Prostate gland (tissue), 2 donors: ENCODE results near the gene CCDC158. TPM values are rescaled to one million over a fixed set of nuclear protein-coding genes. Genes with fewer than 3 reads are reported as not detected.
"Not testable (repeated sequence)": the region's sequence is repeated elsewhere in the genome, so short reads cannot be mapped to it uniquely, and the experiment has no call there.

Experiments
- DNase-seq: peaks from one replicate; pipeline ENCODE4 v3.0.0-alpha.2; 2019; ENCODE audit warnings: low spot score
- H3K27ac ChIP-seq, 2 donors: fragments of 200-600 bp; sonication (generic); 2 replicates each; pipeline ENCODE4 v1.5.1; 2017 to 2019
- H3K27me3 ChIP-seq: fragments of 200-600 bp; sonication (generic); replicated peaks from 2 replicates; pipeline ENCODE4 v1.5.1; 2019; ENCODE audit not compliant: insufficient read depth
- H3K36me3 ChIP-seq, 2 donors: fragments of 200-600 bp; sonication (generic); 1 replicate in 1 of 2; 2 replicates in 1 of 2; pipeline versions ENCODE4 v1.5.1 to v1.8.1; 2017 to 2019
- H3K4me1 ChIP-seq: fragments of 200-600 bp; sonication (generic); replicated peaks from 2 replicates; pipeline ENCODE4 v1.5.1; 2019
- H3K4me3 ChIP-seq, 2 donors: fragments of 200-600 bp; sonication (generic); 2 replicates each; pipeline ENCODE4 v1.5.1; 2017 to 2019
- H3K9me3 ChIP-seq: fragments of 200-600 bp; sonication (generic); 2 replicates; pipeline ENCODE4 v1.5.1; 2017
- POLR2A ChIP-seq: fragments of 450-650 bp; IDR thresholded peaks from one replicate; pipeline ENCODE4 v1.6.1; 2016; ENCODE audit warnings: antibody characterized with exemption, mild to moderate bottlenecking
- POLR2AphosphoS5 ChIP-seq: sonication (generic); formaldehyde crosslinking; IDR thresholded peaks from one replicate; pipeline ENCODE4 v1.6.1; 2017; ENCODE audit warnings: antibody characterized with exemption
- WGBS: methylation state at CpG from one replicate; pipeline ENCODE4 v1.1.5; 2018; 5-methylcytosine and 5-hydroxymethylcytosine counted together
- intact Hi-C: fragments of 100-400 bp; cut with DNase I; formaldehyde crosslinking; loops from one replicate; pipeline ENCODE4 v1.14.2; 2022
- total RNA-seq, 2 donors: library from RNA; depleted of rRNA; stranded (reverse); fragments of >200 nt; gene quantifications; one replicate each; pipeline ENCODE4 v1.1.0, GENCODE V29; 2016
- TF ChIP-seq, protein P1 (sequence below), 4 experiments: fragments of 200-600 bp in 2 of 4; fragments of 450-650 bp in 2 of 4; sonication (generic) in 2 of 4; IDR thresholded peaks; 1 replicate in 3 of 4; 2 replicates in 1 of 4; pipeline ENCODE4 v1.5.1; 2016 to 2019; ENCODE audit warnings: antibody characterized with exemption in 4 of 4, mild to moderate bottlenecking in 2 of 4, moderate library complexity in 2 of 4

Gene CCDC158
- total RNA-seq, 2 donors from 2014 or later = 4.9 TPM; not detected in 1

DNA sequence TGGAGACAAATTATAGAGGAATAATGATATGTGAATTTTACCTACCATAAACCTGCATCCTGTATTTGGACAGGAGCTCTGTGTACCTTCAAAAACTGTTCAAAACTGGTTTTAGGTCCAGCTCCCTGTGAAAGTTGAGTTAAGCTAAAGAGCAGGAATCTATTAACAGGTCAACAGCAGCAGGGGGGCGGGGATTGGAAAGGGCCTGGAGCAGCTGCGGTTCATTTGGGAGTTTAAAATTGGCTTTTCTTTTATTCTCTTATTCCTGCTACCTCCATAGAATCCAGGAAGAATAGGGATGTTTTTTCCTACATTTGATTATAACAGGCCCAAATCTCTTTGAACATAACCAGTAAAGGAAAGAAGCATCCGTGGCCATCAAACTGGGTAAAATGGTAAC is 37.9 kb upstream of the CCDC158 start:
- H3K36me3 ChIP-seq = no peaks in the 10 kb centered on the region
- H3K4me1 ChIP-seq = no peaks in the 10 kb centered on the region
- no peak overlapping the region for H3K4me3 ChIP-seq
- H3K27me3 ChIP-seq = no peaks in the 10 kb centered on the region
- H3K27ac ChIP-seq = no peak overlapping the region
- TF ChIP-seq POLR2AphosphoS5 (no peak), POLR2A (no peak)
- TF ChIP-seq, protein P1, sequence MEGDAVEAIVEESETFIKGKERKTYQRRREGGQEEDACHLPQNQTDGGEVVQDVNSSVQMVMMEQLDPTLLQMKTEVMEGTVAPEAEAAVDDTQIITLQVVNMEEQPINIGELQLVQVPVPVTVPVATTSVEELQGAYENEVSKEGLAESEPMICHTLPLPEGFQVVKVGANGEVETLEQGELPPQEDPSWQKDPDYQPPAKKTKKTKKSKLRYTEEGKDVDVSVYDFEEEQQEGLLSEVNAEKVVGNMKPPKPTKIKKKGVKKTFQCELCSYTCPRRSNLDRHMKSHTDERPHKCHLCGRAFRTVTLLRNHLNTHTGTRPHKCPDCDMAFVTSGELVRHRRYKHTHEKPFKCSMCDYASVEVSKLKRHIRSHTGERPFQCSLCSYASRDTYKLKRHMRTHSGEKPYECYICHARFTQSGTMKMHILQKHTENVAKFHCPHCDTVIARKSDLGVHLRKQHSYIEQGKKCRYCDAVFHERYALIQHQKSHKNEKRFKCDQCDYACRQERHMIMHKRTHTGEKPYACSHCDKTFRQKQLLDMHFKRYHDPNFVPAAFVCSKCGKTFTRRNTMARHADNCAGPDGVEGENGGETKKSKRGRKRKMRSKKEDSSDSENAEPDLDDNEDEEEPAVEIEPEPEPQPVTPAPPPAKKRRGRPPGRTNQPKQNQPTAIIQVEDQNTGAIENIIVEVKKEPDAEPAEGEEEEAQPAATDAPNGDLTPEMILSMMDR (IDR thresholded peaks at IDR 0.05) = no peak
- 34% methylated on average over 3 of the region's 3 CpGs for WGBS
- intact Hi-C loops = no loop called here
- no peaks in the 10 kb centered on the region for H3K9me3 ChIP-seq
- DNase-seq = no peak

DNA sequence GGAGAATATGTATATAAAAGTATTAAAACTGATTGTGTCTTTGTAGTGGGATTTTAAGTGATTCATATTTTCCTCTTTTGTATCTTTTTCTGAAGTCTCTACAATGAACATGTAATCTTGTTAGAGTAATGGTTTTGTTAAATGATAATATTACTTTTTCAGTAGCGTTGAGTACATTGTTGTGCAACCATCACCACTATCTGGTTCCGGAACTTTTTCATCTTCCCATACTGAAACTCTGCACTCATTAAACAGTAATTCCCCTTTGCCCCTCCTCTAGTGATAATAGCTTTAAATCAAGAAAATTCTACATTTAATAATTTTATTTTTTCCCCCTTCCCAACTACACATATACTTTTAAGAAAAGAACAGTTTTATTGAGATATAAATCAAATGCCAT is 37.4 kb upstream of the CCDC158 start:
- DNase-seq = no peak
- Histone ChIP-seq H3K9me3 (no peaks in the 10 kb centered on the region), H3K4me1 (no peaks in the 10 kb centered on the region), H3K4me3 (no peak overlapping the region), H3K36me3 (no peaks in the 10 kb centered on the region), H3K27me3 (no peaks in the 10 kb centered on the region), H3K27ac (no peak overlapping the region)
- intact Hi-C loops = no loop called here
- TF ChIP-seq POLR2A (no peak), POLR2AphosphoS5 (no peak)
- TF ChIP-seq, protein P1 (IDR thresholded peaks at IDR 0.05) = no peak
- WGBS = 61% methylated on average over 2 of the region's 2 CpGs

DNA sequence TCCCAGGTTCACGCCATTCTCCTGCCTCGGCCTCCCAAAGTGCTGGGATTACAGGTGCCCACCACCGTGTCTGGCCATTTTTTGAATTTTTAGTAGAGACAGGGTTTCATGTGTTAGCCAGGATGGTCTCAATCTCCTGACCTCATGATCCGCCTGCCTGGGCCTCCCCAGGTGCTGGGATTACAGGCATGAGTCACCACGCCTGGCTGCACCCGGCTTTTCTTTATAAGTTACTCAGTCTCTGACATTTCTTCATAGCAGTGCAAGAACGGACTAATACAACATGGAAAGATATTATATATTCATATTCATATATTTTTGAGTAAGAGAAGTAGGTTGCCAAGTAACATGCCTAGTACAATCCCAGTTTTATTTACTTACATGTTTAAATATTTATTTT is 36.9 kb upstream of the CCDC158 start:
- Histone ChIP-seq H3K4me3 (no peak overlapping the region), H3K27me3 (no peaks in the 10 kb centered on the region), H3K36me3 (no peaks in the 10 kb centered on the region), H3K27ac (no peak overlapping the region), H3K4me1 (no peaks in the 10 kb centered on the region), H3K9me3 (no peaks in the 10 kb centered on the region)
- TF ChIP-seq POLR2A (no peak), POLR2AphosphoS5 (no peak)
- TF ChIP-seq, protein P1 (IDR thresholded peaks at IDR 0.05) = no peak
- WGBS = 95% methylated on average over 7 of the region's 7 CpGs
- no peak for DNase-seq
- intact Hi-C loops = no loop called here

DNA sequence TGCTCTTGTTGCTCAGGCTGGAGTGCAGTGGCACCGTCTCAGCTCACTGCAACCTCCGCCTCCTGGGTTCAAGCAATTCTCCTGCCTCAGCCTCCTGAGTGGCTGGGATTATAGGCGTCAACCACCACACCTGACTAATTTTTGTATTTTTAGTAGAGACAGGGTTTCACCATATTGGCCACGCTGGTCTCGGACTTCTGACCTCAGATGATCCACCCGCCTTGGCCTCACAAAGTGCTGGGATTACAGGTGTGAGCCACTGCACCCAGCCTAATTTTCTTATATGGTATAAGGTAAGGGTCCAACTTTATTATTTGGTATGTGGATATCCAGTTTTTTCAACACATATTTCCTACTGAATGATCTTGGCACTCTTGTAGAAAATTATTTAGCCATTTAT is 33.1 kb upstream of the CCDC158 start:
- H3K27me3 ChIP-seq, H3K4me1 ChIP-seq, DNase-seq, H3K36me3 ChIP-seq, H3K27ac ChIP-seq, intact Hi-C loops, H3K4me3 ChIP-seq, H3K9me3 ChIP-seq: not testable (repeated sequence)
- WGBS = 90% methylated on average over 6 of the region's 6 CpGs

DNA sequence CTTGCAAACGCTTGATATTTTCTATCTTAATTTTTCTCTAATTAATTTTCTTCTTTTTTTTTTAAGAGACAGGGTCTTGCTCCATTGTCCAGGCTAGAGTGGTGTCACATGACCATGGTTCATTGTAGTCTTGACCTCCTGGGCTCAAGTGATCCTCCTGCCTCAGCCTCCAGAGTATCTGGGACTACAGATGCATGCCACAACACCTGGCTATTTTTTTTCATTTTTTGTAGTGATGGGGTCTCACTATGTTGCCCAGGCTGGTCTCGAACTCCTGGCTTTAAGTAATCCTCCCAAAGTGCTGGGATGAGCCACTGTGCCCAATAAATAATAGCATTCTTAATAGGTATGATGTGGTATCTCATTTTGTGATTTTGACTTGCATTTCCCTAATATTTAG is 32.3 kb upstream of the CCDC158 start:
- TF ChIP-seq, protein P1 (IDR thresholded peaks at IDR 0.05) = no peak
- TF ChIP-seq POLR2A (no peak), POLR2AphosphoS5 (no peak)
- Histone ChIP-seq H3K4me1 (no peaks in the 10 kb centered on the region), H3K36me3 (no peaks in the 10 kb centered on the region), H3K4me3 (no peak overlapping the region), H3K27me3 (no peaks in the 10 kb centered on the region), H3K9me3 (no peaks in the 10 kb centered on the region), H3K27ac (no peak overlapping the region)
- DNase-seq = no peak
- 93% methylated on average over 2 of the region's 2 CpGs for WGBS
- intact Hi-C loops = no loop called here
